GM18505 (cell line): Measurements from ENCODE around the gene TRPM5.

Source experiments
- ATAC-seq: cut with Tn5 transposase; IDR thresholded peaks from one replicate; pipeline ENCODE4 v1.9.1; 2021; ENCODE audit not compliant: unreplicated experiment
- POLR2A ChIP-seq: IDR thresholded peaks from 4 replicates; pipeline ENCODE4 v1.6.1; 2011; ENCODE audit warnings: borderline replicate concordance; ENCODE audit not compliant: insufficient read depth, insufficient read length; ENCODE audit errors: extremely low read depth

The TRPM5 gene

DNA sequence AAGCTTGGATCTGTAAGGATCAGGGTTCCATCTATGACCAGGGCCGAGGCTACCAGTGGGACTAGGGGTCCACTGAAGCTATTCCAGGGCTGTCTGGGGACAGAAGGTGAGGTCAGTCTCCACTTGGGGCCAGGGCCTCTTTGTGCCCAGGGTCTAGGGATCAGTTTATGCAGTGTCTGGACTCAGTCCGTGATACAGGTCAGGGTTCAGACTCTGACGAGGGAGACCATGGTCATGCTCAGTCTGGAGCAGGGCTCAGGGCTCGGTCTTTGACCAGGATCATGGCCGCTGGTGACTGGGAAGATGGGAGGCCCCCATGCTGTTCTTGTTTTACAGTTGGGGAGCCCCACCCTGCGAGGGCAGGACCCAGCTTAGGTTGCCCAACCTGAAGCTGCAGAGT lies 32.0 kb downstream of the TRPM5 start:
- ATAC-seq = no peak
- TF ChIP-seq POLR2A = no peak

GRCh38 chr11:2411446-2412305 lies 32.6 kb downstream of the TRPM5 start:
- TF ChIP-seq POLR2A = no peak
- ATAC-seq = no peak

GRCh38 chr11:2410616-2411015 lies 33.7 kb downstream of the TRPM5 start:
- ATAC-seq = no peak
- no peak for TF ChIP-seq POLR2A

DNA sequence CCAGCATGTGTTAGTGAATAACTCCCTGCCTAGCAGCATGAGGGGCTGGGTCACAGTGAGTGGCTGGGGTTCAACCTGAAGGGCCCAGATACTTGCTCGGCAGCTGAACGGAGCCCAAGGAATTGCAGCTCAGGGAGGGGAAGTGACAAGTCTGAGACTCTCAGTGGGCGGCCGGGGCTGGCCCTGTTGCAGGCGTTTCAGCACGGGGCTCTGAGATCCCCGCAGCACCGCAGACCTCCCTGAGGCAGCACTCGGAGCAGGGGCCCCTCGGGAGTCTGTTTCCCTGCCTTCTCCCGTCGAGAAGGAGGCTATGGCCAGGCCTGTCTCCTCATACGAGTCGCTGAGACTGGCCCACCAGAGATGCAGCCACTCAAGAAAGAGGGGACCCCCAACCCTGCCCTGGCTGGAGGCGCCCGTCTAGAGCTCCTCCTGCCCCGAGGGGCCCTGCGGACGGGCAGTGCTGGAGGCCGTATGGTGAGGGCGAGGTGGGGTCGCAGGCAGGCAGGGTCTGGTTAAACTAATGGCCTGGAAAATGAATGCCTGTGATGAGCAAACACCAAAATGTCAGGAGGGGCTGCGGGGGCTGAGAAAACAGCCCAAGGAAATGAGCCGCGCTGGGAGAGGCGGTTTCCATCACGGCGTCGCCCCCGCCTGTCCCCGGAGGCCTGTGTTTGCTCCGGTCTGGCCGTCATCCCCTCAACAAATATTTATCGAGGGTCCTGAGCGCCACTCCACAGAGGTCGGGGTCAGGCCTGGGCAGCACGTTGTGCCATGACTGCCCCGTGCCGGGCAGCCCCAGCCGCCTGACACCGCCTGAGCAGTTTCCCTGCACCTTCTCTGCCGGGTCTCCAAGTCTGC lies 34.5 kb downstream of the TRPM5 start:
- TF ChIP-seq POLR2A = no peak
- ATAC-seq = no peak

GRCh38 chr11:2409126-2409525 lies 35.2 kb downstream of the TRPM5 start:
- TF ChIP-seq POLR2A = no peak
- ATAC-seq = no peak

- no peak for ATAC-seq
- TF ChIP-seq POLR2A = no peak
Measured at GRCh38 chr11:2408671-2409070, 35.6 kb downstream of the TRPM5 start.

DNA sequence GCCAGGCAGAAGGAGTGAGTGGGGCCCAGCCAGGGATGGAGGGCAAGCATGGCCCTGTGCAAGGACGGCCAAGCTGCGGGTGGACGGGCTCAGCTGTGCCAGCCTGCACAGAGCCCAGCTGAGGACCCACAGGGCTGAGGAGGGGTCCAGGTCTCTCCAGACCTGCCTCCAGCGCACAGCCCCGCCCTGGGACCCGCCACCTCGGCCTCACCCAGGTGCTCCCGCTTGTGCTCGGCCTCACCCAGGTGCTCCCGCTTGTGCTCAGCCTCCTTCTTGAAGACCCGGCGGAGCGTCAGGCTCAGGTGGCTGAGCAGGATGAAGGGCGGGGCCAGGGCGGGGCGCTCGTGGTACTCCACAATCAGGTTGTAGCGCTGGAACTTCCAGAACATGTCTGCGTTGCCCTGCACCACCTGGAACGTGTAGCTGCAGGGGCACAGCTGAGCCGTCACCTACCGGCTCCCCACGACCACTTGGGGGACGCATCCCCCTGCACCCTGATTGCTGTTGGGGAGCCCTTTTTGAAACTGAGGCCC lies 37.4 kb downstream of the TRPM5 start:
- no peak for ATAC-seq
- no peak for TF ChIP-seq POLR2A

- TF ChIP-seq POLR2A = no peak
- ATAC-seq = no peak
Measured at GRCh38 chr11:2406451-2406850, 37.9 kb downstream of the TRPM5 start.

DNA sequence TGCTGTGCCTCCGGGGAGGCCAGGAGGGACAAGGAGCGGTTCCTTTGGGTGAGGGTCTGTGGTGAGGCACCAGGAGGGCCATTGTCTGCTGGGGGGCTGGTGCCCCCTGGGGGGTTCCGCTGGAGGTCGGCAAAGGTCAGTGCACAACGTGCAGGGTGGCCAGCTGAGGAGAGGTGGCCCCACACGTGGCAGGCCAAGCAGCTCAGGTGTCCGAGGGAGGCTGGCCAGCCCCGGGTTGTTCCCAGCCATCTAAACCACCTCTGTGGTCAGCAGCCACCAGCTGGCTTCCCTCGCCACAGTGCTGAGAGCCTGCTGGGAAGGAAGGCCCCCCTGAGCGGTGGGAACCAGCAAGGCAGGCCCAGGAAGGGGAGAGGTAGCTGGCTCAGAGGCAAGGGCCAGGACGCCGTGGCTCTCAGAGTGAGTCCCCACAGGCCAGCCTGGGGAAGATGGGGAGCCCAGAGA lies 39.5 kb downstream of the TRPM5 start:
- no peak for TF ChIP-seq POLR2A
- no peak for ATAC-seq

DNA sequence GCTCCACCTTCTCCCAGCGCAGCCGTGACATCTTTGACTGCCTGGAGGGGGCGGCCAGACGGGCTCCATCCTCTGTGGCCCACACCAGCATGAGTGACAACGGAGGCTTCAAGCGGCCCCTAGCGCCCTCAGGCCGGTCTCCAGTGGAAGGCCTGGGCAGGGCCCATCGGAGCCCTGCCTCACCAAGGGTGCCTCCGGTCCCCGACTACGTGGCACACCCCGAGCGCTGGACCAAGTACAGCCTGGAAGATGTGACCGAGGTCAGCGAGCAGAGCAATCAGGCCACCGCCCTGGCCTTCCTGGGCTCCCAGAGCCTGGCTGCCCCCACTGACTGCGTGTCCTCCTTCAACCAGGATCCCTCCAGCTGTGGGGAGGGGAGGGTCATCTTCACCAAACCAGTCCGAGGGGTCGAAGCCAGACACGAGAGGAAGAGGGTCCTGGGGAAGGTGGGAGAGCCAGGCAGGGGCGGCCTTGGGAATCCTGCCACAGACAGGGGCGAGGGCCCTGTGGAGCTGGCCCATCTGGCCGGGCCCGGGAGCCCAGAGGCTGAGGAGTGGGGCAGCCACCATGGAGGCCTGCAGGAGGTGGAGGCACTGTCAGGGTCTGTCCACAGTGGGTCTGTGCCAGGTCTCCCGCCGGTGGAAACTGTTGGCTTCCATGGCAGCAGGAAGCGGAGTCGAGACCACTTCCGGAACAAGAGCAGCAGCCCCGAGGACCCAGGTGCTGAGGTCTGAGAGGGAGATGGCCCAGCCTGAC lies 41.2 kb downstream of the TRPM5 start:
- ATAC-seq = no peak
- no peak for TF ChIP-seq POLR2A

DNA sequence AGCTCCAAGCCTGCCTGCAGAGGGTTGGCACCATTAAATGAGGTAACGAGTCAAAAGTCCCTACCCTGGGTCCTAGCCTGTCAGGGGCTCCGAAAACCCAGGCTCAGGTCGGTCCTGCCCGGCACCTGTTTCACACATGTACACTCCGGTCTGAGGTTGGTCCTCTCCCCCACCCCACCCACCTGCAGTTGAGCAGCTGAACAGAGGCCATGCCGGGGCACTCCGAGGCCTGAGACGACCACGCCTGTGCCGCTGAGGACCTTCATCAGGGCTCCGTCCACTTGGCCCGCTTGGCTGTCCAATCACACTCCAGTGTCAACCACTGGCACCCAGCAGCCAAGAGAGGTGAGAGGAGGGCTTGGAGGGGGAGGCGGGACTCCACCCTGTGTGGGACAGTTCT lies 42.2 kb downstream of the TRPM5 start:
- no peak for ATAC-seq
- TF ChIP-seq POLR2A = no peak

- TF ChIP-seq POLR2A = no peak
- ATAC-seq = no peak
Measured at GRCh38 chr11:2401436-2401984, 42.8 kb downstream of the TRPM5 start.
